HEK293 (cell line): ENCODE measurements around the gene HLA-DOB.
"Not testable (repeated sequence)": the region's sequence is repeated elsewhere in the genome, so short reads cannot be mapped to it uniquely, and the experiment has no call there.

Source experiments
- KLF1 ChIP-seq: fragments of 450-650 bp; formaldehyde crosslinking; IDR thresholded peaks from 2 replicates; pipeline ENCODE4 v1.5.1; 2016; ENCODE audit warnings: missing biosample characterization, missing genetic modification characterization
- SALL2 ChIP-seq: fragments of 450-650 bp; formaldehyde crosslinking; IDR thresholded peaks from 2 replicates; pipeline ENCODE4 v1.5.0; 2017; ENCODE audit warnings: missing biosample characterization, mild to moderate bottlenecking, missing genetic modification characterization, borderline replicate concordance
- TCF7L2 ChIP-seq: IDR thresholded peaks from 2 replicates; pipeline ENCODE4 v1.6.1; 2011; ENCODE audit warnings: low read depth, mild to moderate bottlenecking, inconsistent platforms, low read length, moderate library complexity, borderline replicate concordance
- ZBTB1 ChIP-seq: fragments of 450-650 bp; formaldehyde crosslinking; IDR thresholded peaks from 2 replicates; pipeline ENCODE4 v1.5.1; 2016; ENCODE audit warnings: missing biosample characterization, missing genetic modification characterization
- ZNF138 ChIP-seq: fragments of 450-650 bp; formaldehyde crosslinking; IDR thresholded peaks from 2 replicates; pipeline ENCODE4 v1.5.1; 2016; ENCODE audit warnings: missing biosample characterization, missing genetic modification characterization, borderline replicate concordance
- ZNF660 ChIP-seq: fragments of 450-650 bp; IDR thresholded peaks from 2 replicates; pipeline ENCODE4 v1.5.1; 2018; ENCODE audit warnings: missing biosample characterization, mild to moderate bottlenecking, missing genetic modification characterization
- ZNF792 ChIP-seq: fragments of 450-650 bp; formaldehyde crosslinking; IDR thresholded peaks from 2 replicates; pipeline ENCODE4 v1.5.1; 2016; ENCODE audit warnings: missing biosample characterization, missing genetic modification characterization
- TF ChIP-seq, protein P1 (sequence below): fragments of 450-650 bp; formaldehyde crosslinking; IDR thresholded peaks from 2 replicates; pipeline ENCODE4 v1.5.1; 2016; ENCODE audit warnings: missing biosample characterization, missing genetic modification characterization
- TF ChIP-seq, protein P2 (sequence below): fragments of 450-650 bp; formaldehyde crosslinking; IDR thresholded peaks from 2 replicates; pipeline ENCODE4 v1.5.1; 2017; ENCODE audit warnings: missing biosample characterization, missing genetic modification characterization

DNA sequence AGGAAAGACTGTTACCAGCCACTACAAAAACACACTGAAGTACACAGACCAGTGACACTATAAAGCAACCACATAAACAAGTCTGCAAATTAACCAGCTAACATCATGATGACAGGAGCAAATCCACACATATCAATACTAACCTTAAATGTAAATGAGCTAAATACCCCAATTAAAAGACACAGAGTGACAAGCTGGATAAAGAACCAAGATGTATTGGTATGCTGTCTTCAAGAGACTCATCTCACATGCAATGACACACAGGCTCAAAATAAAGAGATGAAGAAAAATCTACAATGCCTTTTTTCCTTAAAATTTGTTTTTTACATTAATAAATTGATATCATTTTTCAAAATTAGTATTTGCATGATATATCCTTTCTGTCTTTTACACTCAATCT is 33.9 kb downstream of the HLA-DOB start:
- TF ChIP-seq, protein P1, sequence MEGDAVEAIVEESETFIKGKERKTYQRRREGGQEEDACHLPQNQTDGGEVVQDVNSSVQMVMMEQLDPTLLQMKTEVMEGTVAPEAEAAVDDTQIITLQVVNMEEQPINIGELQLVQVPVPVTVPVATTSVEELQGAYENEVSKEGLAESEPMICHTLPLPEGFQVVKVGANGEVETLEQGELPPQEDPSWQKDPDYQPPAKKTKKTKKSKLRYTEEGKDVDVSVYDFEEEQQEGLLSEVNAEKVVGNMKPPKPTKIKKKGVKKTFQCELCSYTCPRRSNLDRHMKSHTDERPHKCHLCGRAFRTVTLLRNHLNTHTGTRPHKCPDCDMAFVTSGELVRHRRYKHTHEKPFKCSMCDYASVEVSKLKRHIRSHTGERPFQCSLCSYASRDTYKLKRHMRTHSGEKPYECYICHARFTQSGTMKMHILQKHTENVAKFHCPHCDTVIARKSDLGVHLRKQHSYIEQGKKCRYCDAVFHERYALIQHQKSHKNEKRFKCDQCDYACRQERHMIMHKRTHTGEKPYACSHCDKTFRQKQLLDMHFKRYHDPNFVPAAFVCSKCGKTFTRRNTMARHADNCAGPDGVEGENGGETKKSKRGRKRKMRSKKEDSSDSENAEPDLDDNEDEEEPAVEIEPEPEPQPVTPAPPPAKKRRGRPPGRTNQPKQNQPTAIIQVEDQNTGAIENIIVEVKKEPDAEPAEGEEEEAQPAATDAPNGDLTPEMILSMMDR, result not testable (repeated sequence)
- not testable (repeated sequence) for TF ChIP-seq ZBTB1 (tag by site-specific recombination); ZNF792 (tag by site-specific recombination); TCF7L2; SALL2; ZNF660 (tag by site-specific recombination); KLF1; ZNF138 (tag by site-specific recombination)
- TF ChIP-seq, protein P2, sequence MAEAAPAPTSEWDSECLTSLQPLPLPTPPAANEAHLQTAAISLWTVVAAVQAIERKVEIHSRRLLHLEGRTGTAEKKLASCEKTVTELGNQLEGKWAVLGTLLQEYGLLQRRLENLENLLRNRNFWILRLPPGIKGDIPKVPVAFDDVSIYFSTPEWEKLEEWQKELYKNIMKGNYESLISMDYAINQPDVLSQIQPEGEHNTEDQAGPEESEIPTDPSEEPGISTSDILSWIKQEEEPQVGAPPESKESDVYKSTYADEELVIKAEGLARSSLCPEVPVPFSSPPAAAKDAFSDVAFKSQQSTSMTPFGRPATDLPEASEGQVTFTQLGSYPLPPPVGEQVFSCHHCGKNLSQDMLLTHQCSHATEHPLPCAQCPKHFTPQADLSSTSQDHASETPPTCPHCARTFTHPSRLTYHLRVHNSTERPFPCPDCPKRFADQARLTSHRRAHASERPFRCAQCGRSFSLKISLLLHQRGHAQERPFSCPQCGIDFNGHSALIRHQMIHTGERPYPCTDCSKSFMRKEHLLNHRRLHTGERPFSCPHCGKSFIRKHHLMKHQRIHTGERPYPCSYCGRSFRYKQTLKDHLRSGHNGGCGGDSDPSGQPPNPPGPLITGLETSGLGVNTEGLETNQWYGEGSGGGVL, result not testable (repeated sequence)
